ENCODE data around the gene ADRB2. TPM values are rescaled to one million over a fixed set of nuclear protein-coding genes. Genes with fewer than 3 reads are reported as not detected.

Gene ADRB2
- total RNA-seq, 1 experiment from 2014 or later: 0.25 TPM

- POLR2A ChIA-PET: no interaction called here
- RAD21 ChIA-PET (ENCODE audit: low non-redundant PET in 1 of 2, low total read pairs in 2 of 2, uncharacterized antibody in 2 of 2, unreplicated experiment in 2 of 2): no interaction called here
- BruUV-seq (replicated peaks): no TSS peak
- no peak for DNase-seq (ENCODE audit: low read depth, low spot score)
- Histone ChIP-seq H3K9me2 (ENCODE audit: insufficient read depth) (peaks cover 7% of the 10 kb centered on the region; the same call in 1 of the 2 replicates), H3K27ac (ENCODE audit: low read depth, low read length) (no peak overlapping the region), H3K4me2 (ENCODE audit: low read length) (no peak overlapping the region), H3K27me3 (ENCODE audit: insufficient read depth, low read length) (no peaks in the 10 kb centered on the region), H3K9ac (ENCODE audit: low read length) (no peak overlapping the region), H2AFZ (ENCODE audit: low read depth, low read length, poor library complexity, severe bottlenecking) (no peak overlapping the region), H4K20me1 (ENCODE audit: insufficient read depth) (no peaks in the 10 kb centered on the region), H3K79me2 (ENCODE audit: insufficient read depth, low read length) (no peaks in the 10 kb centered on the region), H3K9me3 (ENCODE audit: control insufficient read depth in 1 of 2, insufficient read depth in 1 of 2, low read depth in 1 of 2, low read length in 2 of 2) (no peaks in the 10 kb centered on the region), H3K36me3 (ENCODE audit: control insufficient read depth in 1 of 2, insufficient read depth in 2 of 2, low read length in 2 of 2) (no peaks in the 10 kb centered on the region), H3K4me1 (ENCODE audit: control insufficient read depth in 1 of 2, insufficient read depth in 2 of 2, low read length in 2 of 2) (no peaks in the 10 kb centered on the region; a peak in 1 of 4 replicates), H3K4me3 (replicated peaks in 1 of 2; ENCODE audit: low read depth in 1 of 2, low read length in 2 of 2) (no peak overlapping the region)
- CTCF ChIA-PET: interaction anchor here (1.2 to 1.7 kb wide), 2 partner anchors 23 to 113 kb away, joined by 3 to 6 read pairs; no protein-coding TSS in a partner anchor
- no peak for ATAC-seq
- TF ChIP-seq SRF (IDR thresholded peaks at IDR 0.05; ENCODE audit: low read depth): no peak
- TF ChIP-seq CTCF (IDR thresholded peaks at IDR 0.05 in 2 of 3, conservative IDR thresholded peaks at IDR 0.05 in 1 of 3; ENCODE audit: borderline replicate concordance in 1 of 3, insufficient read depth in 1 of 3, low read depth in 2 of 3, low read length in 2 of 3): no peak
- no peak for TF ChIP-seq ZFX (IDR thresholded peaks at IDR 0.05)
- TF ChIP-seq RAD21 (IDR thresholded peaks at IDR 0.05; ENCODE audit: low read depth): no peak
- TF ChIP-seq TCF7L2 (IDR thresholded peaks at IDR 0.05; ENCODE audit: borderline replicate concordance, extremely low read depth, insufficient read depth, insufficient read length): no peak
- no peak for TF ChIP-seq ATF3 (IDR thresholded peaks at IDR 0.05)
- TF ChIP-seq CBX3 (IDR thresholded peaks at IDR 0.05; ENCODE audit: low read depth): no peak
- TF ChIP-seq EZH2phosphoT487 (IDR thresholded peaks at IDR 0.05; ENCODE audit: borderline replicate concordance): no peak
- no peak for TF ChIP-seq ZBTB33 (IDR thresholded peaks at IDR 0.05; ENCODE audit: extremely low read depth, insufficient replicate concordance, low read length)
- TF ChIP-seq SIN3A (IDR thresholded peaks at IDR 0.05; ENCODE audit: low read depth): no peak
- no peak for TF ChIP-seq MAX (IDR thresholded peaks at IDR 0.05)
- no peak for TF ChIP-seq FOSL1 (IDR thresholded peaks at IDR 0.05; ENCODE audit: low read depth)
- TF ChIP-seq JUND (IDR thresholded peaks at IDR 0.05): no peak
- no peak for TF ChIP-seq EZH2 (IDR thresholded peaks at IDR 0.05)
- TF ChIP-seq CEBPB (IDR thresholded peaks at IDR 0.05; ENCODE audit: low read depth): no peak
- TF ChIP-seq SP1 (IDR thresholded peaks at IDR 0.05; ENCODE audit: low read depth): no peak
- TF ChIP-seq REST (IDR thresholded peaks at IDR 0.05; ENCODE audit: low read depth): no peak
- no peak for TF ChIP-seq POLR2AphosphoS5 (IDR thresholded peaks at IDR 0.05; ENCODE audit: low read depth, low read length)
- no peak for TF ChIP-seq EGR1 (IDR thresholded peaks at IDR 0.05; ENCODE audit: low read depth)
- TF ChIP-seq ZNF274 (IDR thresholded peaks at IDR 0.05; ENCODE audit: low read depth, low read length): no peak
- intact Hi-C loops (cut with micrococcal nuclease): no loop called here
Measured at GRCh38 chr5:148843510-148844318, 17.3 kb downstream of the ADRB2 start.

Measured in HCT116 (cell line).